ENCODE results near the gene RHCG.

Gene RHCG

DNA sequence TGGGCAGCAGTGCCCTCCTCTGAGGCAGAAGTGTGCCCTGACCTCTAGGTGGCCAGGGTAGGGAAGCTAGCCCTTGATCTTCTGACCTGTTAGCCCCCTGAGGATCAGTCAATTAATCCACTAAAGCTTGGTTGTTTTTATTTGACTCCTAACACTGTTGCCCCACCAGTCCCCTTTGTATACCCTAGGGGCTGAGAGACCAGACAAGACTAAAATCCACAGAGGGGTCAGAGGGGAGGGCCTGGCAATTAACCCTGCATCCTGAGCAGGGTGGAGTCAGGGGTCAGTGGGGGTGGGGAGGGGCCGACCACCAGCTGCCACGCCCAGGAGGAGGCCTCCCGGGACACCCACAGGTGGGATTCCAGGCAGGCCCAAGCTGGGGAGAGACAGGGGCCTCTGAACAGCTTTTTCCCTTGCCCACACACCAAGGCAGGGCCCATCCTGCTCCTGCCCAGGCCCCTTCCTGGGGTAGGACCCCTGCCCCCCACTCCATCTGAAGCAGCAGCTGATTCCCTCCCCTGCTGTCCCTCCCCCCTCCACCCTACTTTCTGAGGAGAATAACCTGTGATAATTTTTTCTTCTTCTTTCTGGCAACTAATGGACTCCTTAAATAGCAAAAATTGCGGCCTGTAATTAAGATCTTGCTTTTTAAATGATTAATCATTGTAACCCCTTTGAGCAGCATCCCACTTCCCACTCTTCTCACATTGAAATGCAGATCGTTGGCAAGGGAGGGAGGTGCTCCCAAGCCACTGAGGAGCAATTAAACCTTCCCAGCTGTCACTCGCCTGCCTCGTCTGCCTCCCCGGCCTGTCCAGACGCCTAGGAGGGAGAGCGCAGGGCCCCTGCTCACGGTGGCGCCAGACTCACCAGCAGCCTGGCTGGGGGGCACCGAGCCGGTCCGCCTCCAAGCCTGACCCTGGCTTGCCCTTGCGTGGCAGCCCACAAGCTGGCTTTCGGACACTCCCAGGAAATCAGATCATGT lies 51.9 kb downstream of the RHCG start:
- no peak for DNase-seq (ENCODE audit: low read depth in 2 of 2)

DNA sequence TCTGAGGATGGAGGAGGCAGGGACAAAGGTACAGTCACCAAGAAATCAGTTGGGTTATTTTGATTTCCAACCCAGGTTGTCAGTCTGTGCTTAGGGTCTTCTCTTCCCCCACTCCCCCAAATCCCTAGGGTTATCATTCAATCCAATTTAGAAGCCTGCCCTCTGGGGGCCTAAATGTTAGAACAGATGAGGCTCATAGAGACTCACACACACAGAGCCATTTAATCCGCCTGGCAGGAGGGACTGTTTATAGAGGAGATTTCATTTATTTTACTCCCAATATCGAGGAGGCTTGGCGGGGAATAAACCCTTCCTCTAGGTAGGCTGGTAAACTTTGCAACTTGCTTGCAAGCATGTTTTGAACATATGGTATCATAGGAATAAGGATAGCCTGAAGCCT lies 52.8 kb downstream of the RHCG start:
- no peak for DNase-seq (ENCODE audit: low read depth in 2 of 2)

DNA sequence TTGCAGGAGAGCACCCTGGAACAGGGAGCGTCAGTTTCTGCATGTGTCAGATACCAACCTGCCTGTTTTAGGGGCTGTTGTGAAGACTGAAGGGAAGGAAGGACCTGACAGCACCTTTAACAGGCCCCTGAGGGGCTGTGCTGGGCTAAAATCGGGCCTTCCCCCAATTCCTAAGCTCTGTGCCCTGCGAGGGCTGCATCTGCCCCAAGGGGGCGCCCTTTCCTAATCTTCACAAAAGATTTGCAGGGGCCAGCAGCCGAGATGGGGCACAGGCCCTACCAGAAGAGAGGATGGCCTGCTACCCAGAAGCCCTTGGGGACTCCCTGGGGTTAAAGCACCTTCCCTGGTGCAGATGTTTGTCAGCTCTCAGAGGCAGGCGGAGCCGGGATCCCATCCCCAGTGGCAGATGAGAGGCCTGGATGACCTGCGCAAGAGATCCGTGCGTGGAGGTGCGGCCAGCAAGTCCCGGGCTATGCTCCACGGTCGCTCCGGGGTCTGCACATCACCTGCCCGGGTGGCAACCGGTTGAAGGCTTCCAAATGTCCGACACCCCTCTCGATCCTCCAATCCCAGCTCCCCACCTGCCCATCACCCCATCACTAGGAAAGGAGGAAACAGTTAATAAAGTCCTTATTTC lies 53.6 kb downstream of the RHCG start:
- DNase-seq (ENCODE audit: low read depth in 2 of 2) = no peak

DNA sequence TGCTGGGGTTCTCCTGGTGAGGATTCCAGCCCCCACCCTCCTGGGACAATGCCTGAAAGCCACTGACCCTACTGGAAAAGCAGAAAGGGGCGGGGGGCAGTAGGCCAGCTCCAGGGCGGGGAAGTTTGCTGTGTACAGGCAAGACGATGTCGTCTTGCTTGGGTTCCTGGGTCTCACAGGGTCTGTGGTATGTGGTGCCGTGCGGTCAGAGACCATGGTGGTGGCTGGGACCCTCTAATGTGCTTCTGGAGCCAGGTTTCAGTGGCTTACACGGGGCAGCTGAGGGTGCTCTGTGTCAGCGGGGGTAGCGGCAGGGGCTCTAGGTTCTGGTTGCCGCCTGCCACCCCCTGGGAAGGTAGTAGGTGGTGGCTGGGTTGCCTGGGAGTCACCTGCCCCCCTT lies 54.2 kb downstream of the RHCG start:
- DNase-seq (ENCODE audit: low read depth in 2 of 2) = no peak

DNA sequence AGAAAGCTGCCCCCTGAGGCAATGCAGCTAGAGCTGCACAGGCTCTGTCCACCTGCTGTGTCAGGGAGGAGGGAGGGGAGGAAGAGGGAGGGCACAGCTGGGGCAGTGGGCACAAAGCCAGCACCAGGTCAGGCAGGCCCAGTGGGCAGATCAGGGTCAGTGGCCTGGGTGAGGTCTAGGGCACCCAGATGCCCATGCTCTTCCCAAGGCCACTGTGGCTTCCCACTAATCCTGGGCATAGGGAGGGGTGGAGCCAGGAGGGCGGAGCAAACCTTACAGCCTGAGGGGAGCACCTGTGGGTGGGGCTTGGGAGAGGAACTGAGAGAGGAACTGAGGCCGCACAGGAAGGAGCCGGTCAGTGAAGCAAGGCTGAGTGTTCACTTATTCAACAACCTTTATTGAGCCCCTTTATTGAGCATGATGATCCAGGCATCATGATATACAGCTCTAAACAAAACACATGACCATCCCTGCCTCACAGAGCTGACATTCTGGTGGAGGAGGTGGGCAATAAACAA lies 55.0 kb downstream of the RHCG start:
- DNase-seq (ENCODE audit: low read depth in 2 of 2) = no peak

DNA sequence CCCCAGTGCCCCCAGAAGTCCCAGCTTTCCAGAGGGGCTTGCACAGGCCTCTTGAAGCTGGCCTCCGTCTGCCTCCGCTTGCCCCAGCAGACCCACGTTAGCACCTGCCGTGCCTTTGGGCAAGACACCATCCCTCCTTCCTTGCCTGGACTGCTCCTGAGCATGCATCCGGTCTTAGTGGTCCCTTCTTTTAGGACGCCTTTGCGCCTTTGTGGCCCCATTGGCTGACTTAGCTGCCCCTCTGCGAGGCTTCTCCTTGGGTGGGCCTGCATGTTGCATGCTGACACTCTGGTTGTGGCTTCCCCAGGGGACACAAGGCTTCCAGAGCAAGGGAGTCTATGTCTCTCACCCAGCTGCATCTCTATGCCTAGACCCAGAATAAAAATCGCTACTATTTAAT lies 56.6 kb downstream of the RHCG start:
- no peak for DNase-seq (ENCODE audit: low read depth in 2 of 2)

DNA sequence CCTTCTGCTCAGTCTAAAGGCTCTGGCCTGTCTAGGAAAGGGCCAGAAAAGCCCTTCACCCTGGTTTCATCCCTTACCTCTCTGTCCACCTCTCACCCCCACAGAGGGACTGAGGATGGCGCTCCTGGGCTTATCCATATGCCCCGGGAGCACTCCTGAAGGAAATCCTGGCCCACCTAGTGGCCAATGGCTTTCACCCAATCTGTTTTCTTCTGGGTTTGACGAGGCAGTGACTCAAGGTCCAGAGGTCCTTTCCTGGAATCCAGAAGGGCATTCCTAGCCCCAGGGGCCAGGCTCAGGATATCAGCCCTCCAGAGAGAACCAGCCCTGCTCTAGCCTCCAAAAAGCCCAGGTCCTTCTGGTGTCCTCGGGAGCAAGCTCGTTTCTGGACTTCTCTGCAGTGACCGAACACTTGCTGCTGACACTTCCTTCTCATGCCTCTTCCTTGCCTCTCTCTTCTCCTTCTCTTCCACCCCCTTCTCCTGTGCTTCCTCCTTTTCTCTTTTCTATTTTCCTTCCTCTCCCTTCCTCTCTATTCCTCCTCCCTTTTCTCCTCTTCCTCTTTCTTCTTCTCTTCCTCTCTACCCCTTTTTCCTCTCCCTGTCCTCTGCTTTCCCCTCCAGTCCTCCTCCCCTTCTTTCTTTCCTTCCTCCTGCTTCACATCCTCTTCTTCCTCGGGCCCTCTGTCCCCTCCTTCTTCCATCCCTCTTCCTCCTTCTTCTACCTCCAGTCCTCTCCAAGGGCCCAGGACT lies 59.6 kb downstream of the RHCG start:
- DNase-seq (ENCODE audit: low read depth in 2 of 2) = no peak

DNA sequence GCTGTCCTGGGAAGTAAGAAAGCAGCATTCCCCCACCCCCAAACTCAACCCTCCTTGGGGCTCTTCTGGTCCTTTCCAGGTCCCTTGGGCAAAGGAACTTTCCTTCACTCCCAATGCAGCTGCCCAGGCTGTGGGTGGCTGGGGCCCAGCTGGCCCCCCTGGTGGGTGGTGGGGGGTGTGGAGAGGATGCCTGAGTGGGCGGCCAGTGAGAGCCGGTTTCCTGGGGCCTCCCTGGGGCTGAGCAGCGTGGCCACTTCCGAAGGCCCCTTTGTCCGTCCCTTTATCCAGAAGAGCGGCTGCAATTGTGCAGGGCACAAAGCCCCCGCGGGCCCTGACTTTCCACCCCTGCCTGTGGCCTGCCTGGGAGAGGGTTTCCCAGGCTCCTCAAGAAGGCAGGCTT lies 61.0 kb downstream of the RHCG start:
- no peak for DNase-seq (ENCODE audit: low read depth in 2 of 2)

DNA sequence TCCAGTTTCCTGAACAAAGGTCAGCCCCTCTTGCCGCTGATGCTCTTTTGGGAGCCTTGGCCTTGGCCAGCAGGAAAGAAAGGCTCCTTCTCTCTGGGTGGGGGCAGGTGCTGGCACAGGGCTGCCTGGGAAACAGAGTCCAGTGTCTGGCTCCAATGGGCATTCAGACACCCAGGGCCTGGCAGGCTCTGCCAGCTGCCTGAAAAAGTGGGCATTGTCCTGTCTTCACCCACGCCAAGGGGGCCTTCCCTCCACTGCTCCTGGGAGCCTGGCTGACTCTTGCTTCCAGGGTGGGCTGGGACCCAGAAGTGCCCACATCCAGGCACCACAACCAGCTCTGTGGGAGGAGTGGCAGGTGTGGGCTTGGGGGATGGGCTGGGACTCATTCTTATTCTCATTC lies 62.7 kb downstream of the RHCG start:
- DNase-seq (ENCODE audit: low read depth in 2 of 2) = no peak

DNA sequence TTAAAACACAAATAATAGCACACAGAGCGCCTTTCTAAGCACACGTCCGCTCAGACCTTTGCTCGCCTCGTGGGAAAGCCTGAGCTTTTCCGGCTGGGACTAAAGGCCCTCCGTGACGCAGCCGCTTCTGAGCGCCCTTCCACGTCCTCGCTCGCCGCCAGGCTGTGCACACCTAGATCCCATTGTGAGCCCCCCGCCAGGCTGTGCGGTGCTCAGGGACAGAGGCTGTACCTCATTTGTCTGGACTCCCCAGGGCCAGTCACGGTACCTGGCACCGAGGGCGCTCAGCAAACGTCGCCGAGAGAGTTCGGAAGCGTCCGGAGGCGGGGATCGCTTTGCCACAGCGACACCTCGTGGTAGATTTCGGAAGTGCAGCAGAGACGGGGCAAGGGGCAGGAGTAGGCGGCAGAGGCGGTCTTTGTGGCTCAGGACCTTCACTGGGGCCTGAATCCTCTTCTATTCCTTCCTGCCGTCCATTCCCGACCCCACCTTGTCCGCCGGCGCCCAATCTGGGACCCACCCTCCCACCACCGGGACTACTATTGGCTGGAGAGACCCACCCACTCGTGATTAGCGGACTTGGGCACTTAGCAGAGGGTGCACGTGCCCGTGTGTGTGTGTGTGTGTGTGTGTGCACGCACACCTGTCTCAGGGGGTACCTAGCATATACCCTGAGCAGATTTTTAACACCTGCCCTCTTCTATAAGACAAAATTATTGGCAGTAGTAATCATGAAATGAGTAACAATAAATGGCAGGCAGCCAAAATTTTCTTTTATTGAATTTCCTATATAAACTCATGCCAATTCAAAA lies 65.6 kb downstream of the RHCG start:
- DNase-seq (ENCODE audit: low read depth in 2 of 2) = peak; percentile 63 to 73

DNA sequence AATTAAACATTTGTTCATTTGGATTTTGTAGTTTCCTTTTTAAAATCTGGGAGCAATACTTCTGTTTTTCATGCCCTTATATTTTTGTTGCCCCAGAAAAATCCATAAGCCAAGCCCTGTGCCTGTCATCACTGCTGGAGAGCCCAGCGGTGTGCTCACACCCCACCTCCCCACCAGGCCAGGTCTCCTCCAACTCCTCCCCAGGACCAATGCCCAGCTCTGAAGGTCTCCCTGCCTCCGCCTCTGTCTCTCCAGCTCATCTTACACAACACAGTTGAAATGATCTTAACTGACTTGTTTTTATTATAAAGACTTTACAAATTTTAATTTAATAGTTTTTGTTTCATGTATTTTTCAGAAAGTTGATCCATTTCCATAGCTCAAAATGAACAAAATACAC lies 66.4 kb downstream of the RHCG start:
- no peak for DNase-seq (ENCODE audit: low read depth in 2 of 2)

DNA sequence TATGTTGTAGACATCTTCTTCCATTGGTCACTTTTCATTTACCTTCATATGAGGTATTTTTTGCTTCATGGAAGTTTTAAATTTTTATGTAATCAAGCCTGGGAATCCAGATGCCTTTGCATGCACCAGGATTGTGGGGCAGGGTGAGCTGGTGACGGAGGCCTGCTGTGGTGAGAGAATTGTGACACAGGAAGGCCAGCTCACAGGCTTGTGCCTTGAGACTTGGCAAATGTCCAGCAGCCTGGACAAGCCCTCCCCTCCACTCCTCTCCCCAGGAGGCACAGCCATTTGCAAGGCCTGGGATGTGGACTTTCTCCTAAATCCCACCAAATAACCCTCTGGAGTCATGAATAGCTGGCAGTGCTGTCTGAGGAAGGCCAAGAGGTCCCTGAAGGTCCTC lies 67.4 kb downstream of the RHCG start:
- no peak for DNase-seq (ENCODE audit: low read depth in 2 of 2)

DNA sequence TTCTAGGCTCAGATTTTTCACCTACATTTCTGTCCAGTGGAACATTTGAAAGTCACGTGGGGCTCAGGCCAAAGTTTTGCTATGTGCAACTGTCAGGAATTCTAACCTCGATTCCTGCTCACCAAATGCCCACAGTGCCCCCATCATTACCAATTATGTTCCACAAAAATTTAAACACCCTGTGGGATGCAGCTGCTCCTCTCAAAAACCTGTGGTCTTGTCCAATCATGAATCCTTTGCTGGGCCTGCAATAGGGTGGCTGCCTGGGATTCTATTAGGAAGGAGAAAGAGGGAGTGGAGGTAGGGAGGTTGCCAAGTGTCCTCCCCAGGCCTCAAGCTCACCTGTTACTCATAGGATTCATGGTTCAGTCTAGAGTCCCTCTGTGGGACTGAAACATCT lies 68.1 kb downstream of the RHCG start:
- no peak for DNase-seq (ENCODE audit: low read depth in 2 of 2)

DNA sequence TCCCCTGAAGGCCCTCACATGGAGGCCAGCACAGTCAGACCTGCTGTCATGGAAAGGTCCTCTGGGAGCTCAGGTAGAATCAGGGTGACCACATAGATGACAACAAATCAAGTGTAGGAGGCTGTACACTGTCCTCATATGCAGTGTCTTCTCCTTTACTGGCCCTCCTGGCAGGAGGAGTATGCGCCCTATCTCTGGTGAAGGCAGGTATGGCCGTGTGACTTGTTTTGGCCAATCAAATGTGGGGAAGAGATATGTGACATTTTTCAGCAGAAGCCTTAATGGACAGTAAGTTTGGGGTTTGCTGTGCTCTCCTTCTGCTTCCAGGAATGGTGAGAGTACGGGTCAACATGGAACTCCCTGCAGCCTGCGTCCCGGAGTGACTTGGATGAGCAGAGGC lies 69.9 kb downstream of the RHCG start:
- DNase-seq (ENCODE audit: low read depth in 2 of 2) = no peak

DNA sequence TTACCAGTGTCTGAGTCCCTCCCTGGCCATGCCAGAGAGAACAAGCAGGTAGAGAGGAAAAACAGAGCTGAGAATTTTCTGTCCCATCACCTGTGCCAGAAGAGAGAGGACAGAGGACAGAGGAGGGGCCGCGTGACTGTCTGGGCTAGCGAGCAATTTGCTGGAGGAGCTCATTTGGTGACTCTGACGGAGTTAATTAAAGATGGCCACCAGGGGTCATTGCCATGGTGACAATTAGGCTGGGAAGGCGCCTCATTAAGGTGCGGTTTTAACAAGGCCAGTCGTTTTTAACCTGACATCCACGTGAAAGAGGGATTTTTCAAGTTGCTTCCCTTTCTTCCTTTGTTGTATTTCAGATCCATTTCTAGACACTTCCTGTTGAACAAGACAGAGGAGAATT lies 72.4 kb downstream of the RHCG start:
- DNase-seq (ENCODE audit: low read depth in 2 of 2) = no peak

Data from stimulated activated CD8-positive, alpha-beta memory T cell treated with anti-CD3 and anti-CD28 coated beads, Interleukin-15, amount 100 ng/mL, for 4 hours (primary cell).